Measurements from ENCODE around the gene CDKN2A.

Gene CDKN2A

GRCh38 chr9:21993893-21994555, at the start of gene CDKN2A:
CDKN2A (minus strand) TSS chr9:21994392.
- DNase-seq (peak; percentile 59), ATAC-seq (peak; percentile 51)

- no peak for DNase-seq
- no peak for ATAC-seq
Measured at GRCh38 chr9:22043928-22044327, 49.7 kb upstream of the CDKN2A start.

GRCh38 chr9:22041775-22042174, 47.6 kb upstream of the CDKN2A start:
- DNase-seq (no peak), ATAC-seq (no peak)

- DNase-seq (no peak), ATAC-seq (no peak)
Measured at GRCh38 chr9:22041344-22041743, 47.2 kb upstream of the CDKN2A start.

- ATAC-seq (peak; percentile 91), DNase-seq (no peak)
Measured at GRCh38 chr9:22040760-22041159, 46.6 kb upstream of the CDKN2A start.

- ATAC-seq = no peak
Measured at GRCh38 chr9:22039258-22039657, 45.1 kb upstream of the CDKN2A start.

GRCh38 chr9:22037954-22038690, 43.9 kb upstream of the CDKN2A start:
- DNase-seq (no peak), ATAC-seq (no peak)

More at GRCh38 chr9:22039258-22039657, 45.1 kb upstream of the CDKN2A start:
- DNase-seq = no peak

- DNase-seq = no peak
- no peak for ATAC-seq
Measured at GRCh38 chr9:22036866-22037626, 42.9 kb upstream of the CDKN2A start.

GRCh38 chr9:22035591-22036011, 41.4 kb upstream of the CDKN2A start:
- ATAC-seq = peak; percentile 56
- no peak for DNase-seq

- no peak for ATAC-seq
- no peak for DNase-seq
Measured at GRCh38 chr9:22033012-22033630, 38.9 kb upstream of the CDKN2A start.

GRCh38 chr9:22031655-22032411, 37.6 kb upstream of the CDKN2A start:
- ATAC-seq (no peak), DNase-seq (no peak)

GRCh38 chr9:22030101-22030598, 36.0 kb upstream of the CDKN2A start:
- ATAC-seq (no peak), DNase-seq (no peak)

GRCh38 chr9:22029231-22029630, 35.0 kb upstream of the CDKN2A start:
- ATAC-seq = no peak
- no peak for DNase-seq

GRCh38 chr9:22028394-22028793, 34.2 kb upstream of the CDKN2A start:
- DNase-seq = no peak
- ATAC-seq = no peak

GRCh38 chr9:22026696-22027095, 32.5 kb upstream of the CDKN2A start:
- DNase-seq = no peak

GRCh38 chr9:22022396-22022795, 28.2 kb upstream of the CDKN2A start:
- ATAC-seq = no peak

More at GRCh38 chr9:22026696-22027095, 32.5 kb upstream of the CDKN2A start:
- ATAC-seq = no peak

GRCh38 chr9:22010866-22011625, 16.9 kb upstream of the CDKN2A start:
- no peak for ATAC-seq
- DNase-seq = peak; percentile 33

More at GRCh38 chr9:22022396-22022795, 28.2 kb upstream of the CDKN2A start:
- DNase-seq = no peak

- ATAC-seq (no peak), DNase-seq (no peak)
Measured at GRCh38 chr9:22009506-22009867, 15.3 kb upstream of the CDKN2A start.

- DNase-seq (peak; percentile 84), ATAC-seq (peak; percentile 88)
Measured at GRCh38 chr9:22008717-22009505, 14.7 kb upstream of the CDKN2A start, which contains the start of gene CDKN2B. CDKN2B (minus strand) TSS chr9:22009305; CDS start chr9:22008953, 352 bp downstream.

- DNase-seq (no peak), ATAC-seq (no peak)
Measured at GRCh38 chr9:22008384-22008716, 14.2 kb upstream of the CDKN2A start.

Data from stimulated activated naive CD8-positive, alpha-beta T cell treated with anti-CD3 and anti-CD28 coated beads, Interleukin-15, Interleukin-2, amounts not matched to agents 100 U/mL and 50 U/mL, for 24 hours (primary cell).